Endothelial cell of umbilical vein (primary cell): ENCODE results near the gene NRDC. TPM values are rescaled to one million over a fixed set of nuclear protein-coding genes. Genes with fewer than 3 reads are reported as not detected.

Experiments
- microRNA counts: library from miRNA; unstranded; fragments of <30 nt; microRNA quantifications from one replicate; lab custom pipeline; 2016
- microRNA-seq: library from miRNA; unstranded; fragments of <30 nt; microRNA quantifications from one replicate; pipeline ENCODE4 v1.2.0, GENCODE V29; 2021; ENCODE audit warnings: borderline number of aligned reads, borderline replicate concordance
- polyA plus RNA-seq, 4 experiments: library from polyadenylated mRNA; depleted of rRNA in 3 of 4; stranded (reverse) in 3 of 4; unstranded in 1 of 4; fragments of >200 nt; gene quantifications; 2 replicates each; pipeline versions ENCODE4 v1.2.1 to v1.2.3, GENCODE V29; 2011 to 2012; ENCODE audit warnings: missing spikeins in 1 of 4
- small RNA-seq: library from RNA; depleted of rRNA; stranded (forward); fragments of <200 nt; gene quantifications from one replicate; pipeline ENCODE3, GENCODE V24; 2012; ENCODE audit warnings: low replicate concordance, low read depth; ENCODE audit not compliant: insufficient read depth, insufficient read length
- total RNA-seq: library from RNA; stranded (reverse); gene quantifications from 2 replicates; pipeline ENCODE4 v1.2.3, GENCODE V29; 2021

NRDC gene
- total and polyA plus RNA-seq, 2 donors (not counting 3 experiments of a cell fraction or from before 2014, with no cell fraction given) = 41.8 to 146 TPM

MicroRNAs within 50 kb of the gene (microRNA counts, 767-probe panel; counts per million panel counts)
- microRNA hsa-miR-761 (lab: Ali Mortazavi, UCI) = 723 counts per million, percentile 96 among the panel's probes with 10 or more counts

Small RNAs within 50 kb of the gene (microRNA-seq; reads per million reads assigned to microRNA genes)
- gene MIR761 = not detected

Small RNAs within 50 kb of the gene (small RNA-seq; reads per million reads assigned to genes)
- not detected for gene AL050343.2

Other genes with a start within 250 kb of the NRDC start
- gene RAB3B, start 112.0 kb upstream of the NRDC start, total RNA-seq = 10.4 and 11.9 TPM in 2 replicates
- gene RAB3B, start 112.0 kb upstream of the NRDC start, polyA plus RNA-seq = 3.7 and 4.1 TPM in 2 replicates
- 9.2 and 10.0 TPM in 2 replicates for gene KTI12, start 155.1 kb upstream of the NRDC start, total RNA-seq
- gene KTI12, start 155.1 kb upstream of the NRDC start, polyA plus RNA-seq = 12.7 TPM in 2 replicates
- 55.1 and 57.4 TPM in 2 replicates for gene TXNDC12, start 176.5 kb upstream of the NRDC start, total RNA-seq
- 23.3 and 33.7 TPM in 2 replicates for gene TXNDC12, start 176.5 kb upstream of the NRDC start, polyA plus RNA-seq
- 43.2 and 45.6 TPM in 2 replicates for gene BTF3L4, start 177.6 kb upstream of the NRDC start, total RNA-seq
- 20.1 and 25.1 TPM in 2 replicates for gene BTF3L4, start 177.6 kb upstream of the NRDC start, polyA plus RNA-seq